GM19193 (cell line): ENCODE results near the gene B4GAT1.

Experiments used
- POLR2A ChIP-seq: IDR thresholded peaks from 4 replicates; pipeline ENCODE4 v1.6.1; 2011; ENCODE audit not compliant: insufficient read depth, insufficient read length; ENCODE audit errors: extremely low read depth

Gene B4GAT1

DNA sequence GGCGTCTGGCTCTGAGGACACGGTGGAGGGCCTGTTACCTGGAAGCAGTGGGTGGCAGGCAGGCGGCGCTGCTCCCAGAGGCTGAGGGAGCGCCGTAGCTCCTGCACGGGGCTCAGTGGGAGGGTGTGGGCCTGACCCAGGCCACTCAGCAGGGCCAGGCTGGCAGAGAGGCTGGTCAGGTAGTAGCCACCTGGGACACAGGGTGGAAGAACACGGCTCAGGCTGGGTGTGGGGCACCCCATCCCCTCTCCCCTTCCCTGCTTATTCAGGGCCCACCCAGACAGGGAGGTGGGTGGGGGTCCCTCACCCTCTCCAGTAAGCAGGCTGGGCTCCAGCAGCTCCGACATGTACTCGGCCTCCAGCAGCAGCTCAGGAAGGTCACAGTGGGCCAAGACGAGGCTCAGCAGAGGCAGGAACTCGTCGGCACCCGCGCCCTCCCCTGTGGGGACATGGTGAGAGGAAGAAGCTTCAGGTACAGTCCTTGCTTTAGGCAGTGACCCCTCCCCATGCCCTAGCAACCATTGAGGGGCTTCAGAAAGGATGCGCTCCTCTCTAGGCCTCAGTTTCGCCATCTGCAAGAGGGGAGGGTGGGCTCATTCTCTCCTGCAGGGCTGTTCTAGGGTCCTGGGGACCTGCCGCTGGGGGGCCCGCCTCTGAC lies 14.1 kb downstream of the B4GAT1 start:
- TF ChIP-seq POLR2A, result no peak

GRCh38 chr11:66332371-66333219 lies 14.8 kb downstream of the B4GAT1 start:
- TF ChIP-seq POLR2A, result no peak

- no peak for TF ChIP-seq POLR2A
Measured at GRCh38 chr11:66331542-66332370, 15.7 kb downstream of the B4GAT1 start.

DNA sequence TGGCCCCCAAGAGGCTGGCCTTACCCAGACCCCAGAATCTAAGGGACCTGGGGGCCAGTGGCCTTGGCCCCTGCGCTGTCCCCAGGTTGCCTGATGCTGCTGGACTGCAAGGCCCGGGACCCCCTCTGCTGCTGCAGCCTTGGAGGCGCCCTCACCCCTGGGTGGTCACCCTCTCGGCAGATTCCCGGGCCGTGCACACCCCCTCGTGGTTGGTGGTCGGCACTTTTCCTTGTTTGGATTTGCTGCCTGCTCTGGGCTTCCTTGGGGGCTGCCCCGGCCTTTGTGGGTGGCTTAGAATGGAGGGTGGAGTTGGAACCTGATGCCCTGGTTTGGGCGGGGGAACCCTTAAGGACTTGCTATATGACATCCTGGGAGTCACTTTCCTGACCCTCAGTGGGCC lies 16.5 kb downstream of the B4GAT1 start:
- TF ChIP-seq POLR2A, result no peak

DNA sequence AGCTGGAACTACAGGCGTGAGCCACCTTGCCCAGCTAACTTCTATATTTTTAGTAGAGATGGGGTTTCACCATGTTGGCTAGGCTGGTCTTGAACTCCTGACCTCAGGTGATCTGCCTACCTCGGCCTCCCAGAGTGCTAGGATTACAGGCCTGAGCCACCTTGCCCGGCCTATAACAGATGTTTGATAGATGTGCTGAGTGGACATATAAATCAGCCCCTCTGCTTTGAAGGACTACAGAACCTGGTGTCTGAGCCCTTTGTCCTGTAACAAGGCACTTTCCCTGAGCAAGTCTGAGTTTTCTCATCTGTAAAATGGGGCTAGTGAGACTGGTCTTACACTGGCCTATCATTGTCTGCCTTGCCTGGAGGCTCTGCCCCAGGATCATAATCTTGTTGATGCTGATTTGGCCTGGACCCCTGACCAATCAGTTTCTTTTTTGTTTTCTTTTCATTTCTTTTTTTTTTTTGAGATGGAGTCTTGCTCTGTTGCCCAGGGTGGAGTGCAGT lies 18.2 kb downstream of the B4GAT1 start:
- no peak for TF ChIP-seq POLR2A

DNA sequence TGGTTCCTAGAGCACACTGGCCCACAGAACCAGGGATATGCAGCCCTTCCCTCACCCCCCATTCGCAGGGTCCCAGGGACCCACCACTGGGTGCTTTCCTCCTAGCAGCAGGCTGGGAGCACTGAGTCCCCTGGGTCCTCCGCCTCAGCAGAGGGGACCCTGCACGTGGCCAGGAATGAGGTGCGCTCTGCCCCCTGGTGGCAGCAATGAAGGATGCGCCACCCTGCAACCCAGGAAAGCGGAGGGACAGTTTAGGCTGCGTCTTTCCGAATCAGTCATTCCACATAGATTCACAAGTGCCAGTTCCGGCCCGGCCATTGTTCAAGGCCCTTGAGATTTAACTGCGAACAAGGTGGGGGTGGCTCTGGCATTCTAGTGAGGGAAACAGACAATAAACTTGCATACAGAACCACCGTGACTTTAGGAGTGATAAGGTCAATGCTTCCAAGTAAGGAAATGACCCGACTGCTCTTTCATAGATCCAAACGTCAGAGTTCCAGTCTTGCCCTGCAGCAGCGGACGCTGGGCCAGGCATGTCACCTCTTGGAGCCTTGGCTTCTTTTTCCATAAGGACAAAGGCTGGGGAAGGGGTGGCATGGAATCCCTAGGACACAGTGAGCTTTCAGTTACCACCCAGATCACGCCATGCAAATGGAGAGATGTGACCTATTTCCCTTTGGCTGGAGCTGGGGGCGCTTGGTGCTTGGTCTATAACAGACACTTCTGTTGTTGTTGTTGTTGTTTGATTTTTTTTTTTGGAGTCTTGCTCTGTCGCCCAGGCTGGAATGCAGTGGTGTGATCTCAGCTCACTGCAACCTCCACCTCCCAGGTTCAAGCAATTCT lies 18.9 kb downstream of the B4GAT1 start:
- no peak for TF ChIP-seq POLR2A

DNA sequence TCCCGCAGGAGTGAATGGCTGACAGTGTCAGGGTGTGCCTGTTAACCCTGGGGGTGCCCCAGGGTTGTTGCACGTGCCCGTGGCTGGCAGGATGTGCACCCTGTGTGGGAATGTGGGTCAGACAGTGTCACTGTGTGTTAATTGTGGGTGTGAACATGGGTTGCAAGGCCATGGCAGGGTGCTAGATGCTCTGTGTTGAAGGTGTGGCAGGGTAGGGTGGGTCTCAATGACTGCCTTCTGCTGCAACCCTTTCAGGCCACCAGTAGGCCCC lies 19.5 kb downstream of the B4GAT1 start:
- no peak for TF ChIP-seq POLR2A

DNA sequence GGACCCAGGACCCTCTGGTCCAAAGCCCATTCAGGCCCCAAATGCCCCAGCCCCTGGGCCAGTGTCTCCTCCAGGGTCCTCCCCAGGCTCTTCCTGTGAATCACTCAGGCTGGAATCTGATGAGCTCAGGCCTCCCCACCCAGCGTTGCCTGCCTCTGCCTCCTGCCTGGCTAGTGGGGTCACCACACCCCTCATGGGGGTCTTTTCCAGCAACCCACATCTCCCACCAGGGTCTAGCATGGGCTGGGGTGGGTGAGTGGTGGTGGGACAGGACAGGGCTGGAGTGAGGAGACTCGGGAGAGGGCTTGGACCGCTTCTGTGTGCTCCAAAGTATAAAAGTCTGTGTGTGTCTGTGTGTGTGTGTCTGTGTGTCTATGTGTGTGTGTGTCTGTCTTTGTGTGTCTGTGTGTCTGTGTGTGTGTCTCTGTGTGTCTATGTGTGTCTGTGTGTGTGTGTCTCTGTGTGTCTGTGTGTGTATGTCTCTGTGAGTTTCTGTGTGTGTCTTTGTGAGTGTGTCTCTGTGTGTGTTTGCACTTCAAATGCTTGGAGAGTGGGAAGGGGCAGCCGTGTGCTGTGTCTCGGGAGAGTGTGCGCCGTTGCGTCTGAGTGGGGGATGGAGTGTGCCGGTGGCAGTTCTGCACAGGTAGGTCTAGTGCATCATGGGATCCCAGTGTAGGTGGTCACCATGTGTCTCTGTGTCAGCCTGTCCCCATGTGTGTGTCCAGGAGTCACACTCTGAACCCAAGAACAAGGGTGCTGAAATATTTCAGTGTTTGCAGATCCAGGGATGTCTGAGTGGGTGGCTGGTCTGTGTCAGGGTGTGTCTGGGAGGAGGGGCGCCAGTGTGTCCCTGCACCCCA lies 20.0 kb downstream of the B4GAT1 start:
- no peak for TF ChIP-seq POLR2A

DNA sequence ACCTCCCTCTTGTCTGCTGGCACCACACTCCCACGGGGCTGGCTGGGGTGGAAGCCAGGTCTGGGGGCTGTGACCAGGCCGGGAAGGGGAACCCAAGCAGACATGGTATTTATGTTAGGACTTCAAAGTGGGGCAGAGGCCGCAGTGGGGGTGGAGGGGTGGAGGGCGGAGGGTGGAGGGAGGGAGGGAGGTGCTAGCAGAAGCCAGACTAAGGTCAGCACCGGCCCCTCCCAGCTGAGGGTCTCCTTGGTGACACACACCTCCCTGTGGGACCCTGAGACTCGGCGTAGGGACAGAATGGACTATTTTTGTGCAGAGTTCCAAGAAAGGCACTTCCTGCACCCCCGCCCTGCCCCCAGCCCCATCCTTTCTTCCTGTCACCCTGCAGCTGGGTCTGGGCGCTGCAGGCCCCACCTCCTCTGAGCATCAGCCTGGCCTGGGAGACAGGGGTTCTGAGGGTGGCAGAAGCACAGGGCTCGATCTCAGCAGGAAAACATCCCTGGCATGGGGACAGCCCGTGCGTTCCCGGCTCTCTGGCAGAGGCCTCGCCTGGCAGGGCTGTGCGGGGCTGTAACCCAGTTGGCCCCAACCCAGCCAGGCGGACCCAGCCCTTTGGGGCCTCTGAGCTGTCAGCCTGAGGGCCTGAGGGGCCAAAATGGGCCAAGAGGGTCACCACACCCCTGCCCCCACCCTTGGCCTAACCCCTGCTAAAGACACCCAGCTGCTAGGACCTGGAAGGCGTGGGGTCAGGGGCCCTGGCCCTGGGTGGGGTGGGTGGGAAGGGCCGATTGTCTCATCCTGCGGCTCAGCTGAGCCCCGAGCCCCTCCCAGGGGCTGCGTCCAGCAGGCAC lies 20.9 kb downstream of the B4GAT1 start:
- TF ChIP-seq POLR2A, result no peak

DNA sequence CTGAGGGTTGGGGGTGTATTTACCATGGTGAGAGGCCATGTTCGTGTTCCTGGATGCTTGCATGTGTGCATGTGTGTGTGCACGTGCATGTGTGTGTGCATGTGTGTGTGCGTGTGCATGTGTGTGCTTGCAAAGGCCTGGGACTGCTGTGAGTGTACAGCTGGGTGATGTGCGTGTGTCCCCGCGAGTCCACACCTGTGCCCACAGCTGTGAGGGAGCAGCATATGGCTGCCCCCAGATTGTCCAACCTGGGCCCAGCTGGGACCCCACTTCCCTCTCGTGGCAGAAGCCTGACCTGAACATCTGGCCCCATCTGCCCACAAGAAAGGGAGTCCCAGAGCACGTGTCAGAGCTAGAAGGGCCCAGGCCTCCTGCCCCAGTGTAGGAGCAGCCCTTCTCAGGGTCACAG lies 22.2 kb downstream of the B4GAT1 start:
- TF ChIP-seq POLR2A, result no peak

DNA sequence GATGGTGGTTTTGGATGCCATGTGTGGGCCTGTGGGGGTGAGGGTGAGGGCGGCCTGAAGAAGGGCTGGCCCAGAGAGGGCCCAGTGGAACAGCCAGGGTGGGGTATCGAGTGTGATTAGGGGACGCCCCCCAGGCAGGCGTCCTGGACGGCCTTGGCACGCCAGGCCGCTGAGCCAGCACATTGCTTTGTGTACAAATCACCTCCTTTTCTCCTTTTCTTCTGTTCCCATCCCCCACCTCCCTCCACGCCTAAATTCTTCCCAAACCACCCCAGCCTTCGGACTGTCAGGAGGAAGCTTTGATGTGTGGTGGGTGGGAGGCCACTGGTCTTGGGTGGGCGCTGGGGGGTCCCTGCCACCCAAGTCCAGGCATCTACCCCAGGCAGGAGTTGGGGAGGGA lies 22.8 kb downstream of the B4GAT1 start:
- TF ChIP-seq POLR2A, result no peak

GRCh38 chr11:66323684-66324083 lies 23.7 kb downstream of the B4GAT1 start:
- TF ChIP-seq POLR2A, result no peak
